GM19467 (cell line): Measurements from ENCODE around the gene CNNM1.

Experiments
- ATAC-seq: cut with Tn5 transposase; IDR thresholded peaks from one replicate; pipeline ENCODE4 v1.9.1; 2021; ENCODE audit warnings: mild to moderate bottlenecking, moderate library complexity; ENCODE audit not compliant: unreplicated experiment

The CNNM1 gene

DNA sequence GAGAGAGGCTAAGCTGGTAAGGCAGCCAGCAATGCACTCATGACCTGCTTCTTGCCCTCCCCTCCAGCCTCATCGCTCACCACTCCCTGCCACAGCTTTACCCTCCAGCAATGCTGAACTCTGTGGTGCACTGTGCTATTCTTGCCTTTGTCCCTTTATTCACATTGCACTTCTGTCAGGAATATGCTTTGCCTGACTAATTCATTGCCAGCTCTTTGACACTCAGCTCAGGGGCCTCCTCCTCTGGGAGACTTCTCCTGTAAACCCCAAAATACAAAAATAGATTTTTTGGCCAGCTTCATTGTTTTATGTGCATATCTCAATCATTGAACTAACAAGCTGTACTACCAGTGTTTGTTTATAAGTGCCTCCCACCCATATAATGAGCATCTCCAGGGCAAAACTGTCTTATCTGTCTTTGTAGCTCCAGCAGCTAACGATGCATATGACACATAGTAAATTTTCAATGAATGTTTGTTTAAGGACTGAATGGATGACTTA, 8.2 kb downstream of the CNNM1 start:
- no peak for ATAC-seq

- ATAC-seq, result no peak
Measured at GRCh38 chr10:99337901-99338300, 8.7 kb downstream of the CNNM1 start.

- ATAC-seq, result no peak
Measured at GRCh38 chr10:99339077-99339476, 9.9 kb downstream of the CNNM1 start.

DNA sequence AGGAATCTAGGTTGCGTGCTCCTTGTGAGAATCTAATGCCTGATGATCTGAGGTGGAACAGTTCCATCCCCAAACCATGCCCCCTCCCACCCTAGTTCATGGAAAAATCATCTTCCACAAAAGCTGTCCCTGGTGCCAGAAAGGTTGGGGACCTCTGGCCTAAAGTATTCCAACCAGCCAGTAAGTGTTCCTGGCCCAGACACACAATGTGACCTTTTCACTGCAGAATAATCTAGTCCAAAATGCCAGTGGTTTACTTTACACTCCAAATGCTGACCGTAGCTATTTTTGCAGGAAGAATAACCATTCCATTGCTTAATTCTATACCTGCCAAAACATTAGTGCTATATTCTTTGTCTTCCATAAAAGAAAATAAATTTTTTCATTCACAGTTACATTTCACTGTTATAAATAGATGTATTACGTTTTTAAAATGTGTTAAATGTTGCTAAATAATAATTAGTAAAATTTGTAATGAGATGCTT, 10.4 kb downstream of the CNNM1 start:
- no peak for ATAC-seq

- no peak for ATAC-seq
Measured at GRCh38 chr10:99340650-99341049, 11.5 kb downstream of the CNNM1 start.

DNA sequence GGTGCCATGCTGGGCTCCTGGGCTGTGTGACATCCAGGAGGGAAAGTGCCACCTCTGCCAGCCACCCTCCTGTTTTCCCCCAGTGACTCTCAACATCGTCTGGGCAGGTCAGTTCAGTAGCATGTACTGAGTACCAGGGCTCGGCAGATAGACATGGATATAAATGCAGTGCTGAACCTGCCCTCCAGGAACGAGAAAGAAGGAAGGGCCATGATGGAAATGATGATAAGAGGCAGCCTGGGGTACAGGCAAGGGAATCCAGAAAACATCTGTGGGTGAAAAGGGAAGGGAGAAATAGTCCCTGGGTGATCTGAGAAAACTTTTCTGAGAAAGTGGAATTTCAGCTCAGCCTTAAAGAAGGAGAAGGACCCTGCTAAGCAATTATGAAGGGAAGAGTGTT, 12.1 kb downstream of the CNNM1 start:
- ATAC-seq, result no peak

- ATAC-seq, result no peak
Measured at GRCh38 chr10:99341860-99342490, 12.8 kb downstream of the CNNM1 start.

DNA sequence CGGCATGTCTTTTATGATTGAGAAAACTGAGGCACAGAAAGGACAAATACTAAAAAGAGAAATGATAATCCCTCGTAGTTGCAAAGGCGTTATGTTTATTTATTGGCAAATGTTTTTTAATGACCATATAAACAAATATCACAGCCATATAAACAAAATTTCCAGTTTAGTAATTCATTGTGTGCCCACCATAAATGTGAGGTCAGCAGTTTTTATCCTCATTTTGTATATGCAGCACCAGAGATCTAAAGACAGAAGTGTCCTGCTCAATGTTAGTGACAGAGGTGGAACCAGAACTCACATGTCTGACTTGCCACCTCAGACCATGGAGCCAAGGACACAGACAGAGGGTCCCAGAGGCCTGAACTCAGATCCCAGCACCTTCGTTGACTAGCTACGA, 14.1 kb downstream of the CNNM1 start:
- ATAC-seq, result no peak

GRCh38 chr10:99344715-99345114, 15.6 kb downstream of the CNNM1 start:
- ATAC-seq, result no peak

DNA sequence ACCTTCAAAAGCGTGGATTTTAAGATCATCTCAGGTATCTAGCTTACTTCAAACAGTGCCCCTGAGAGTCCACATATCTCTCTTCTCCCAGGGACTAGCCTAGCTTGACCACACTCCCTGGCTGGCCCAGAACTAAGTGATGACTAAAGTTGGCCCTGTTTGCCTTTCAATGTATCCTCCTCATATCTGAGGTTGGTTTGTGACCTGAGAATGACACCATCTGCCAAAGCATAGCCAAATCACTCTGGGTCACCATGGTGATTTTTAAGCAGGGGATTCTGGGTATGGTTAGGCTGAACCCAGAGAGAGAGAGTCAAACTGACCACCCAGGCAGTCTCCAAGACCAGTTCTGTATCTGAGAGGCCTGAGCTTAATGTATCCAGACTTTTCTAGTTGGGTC, 16.2 kb downstream of the CNNM1 start:
- ATAC-seq, result no peak

- no peak for ATAC-seq
Measured at GRCh38 chr10:99346247-99346646, 17.1 kb downstream of the CNNM1 start.

DNA sequence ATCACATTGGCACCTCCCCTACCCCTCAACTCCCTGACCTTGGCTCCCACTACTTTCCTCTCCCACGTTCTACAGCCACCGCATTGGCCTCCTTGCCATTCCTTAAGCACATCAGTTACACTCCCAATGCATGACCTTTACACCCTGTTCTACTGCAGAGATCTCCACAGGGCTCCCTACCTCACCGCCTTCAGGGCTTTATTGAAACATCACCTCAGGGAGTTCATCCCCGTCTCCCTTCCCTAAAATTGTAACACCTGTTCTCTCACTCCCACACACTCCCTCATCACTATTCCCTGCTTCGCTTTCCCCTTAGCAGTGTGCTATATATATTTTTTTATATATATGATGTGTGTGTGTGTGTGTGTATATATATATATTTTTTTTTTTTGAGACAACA, 18.5 kb downstream of the CNNM1 start:
- no peak for ATAC-seq

DNA sequence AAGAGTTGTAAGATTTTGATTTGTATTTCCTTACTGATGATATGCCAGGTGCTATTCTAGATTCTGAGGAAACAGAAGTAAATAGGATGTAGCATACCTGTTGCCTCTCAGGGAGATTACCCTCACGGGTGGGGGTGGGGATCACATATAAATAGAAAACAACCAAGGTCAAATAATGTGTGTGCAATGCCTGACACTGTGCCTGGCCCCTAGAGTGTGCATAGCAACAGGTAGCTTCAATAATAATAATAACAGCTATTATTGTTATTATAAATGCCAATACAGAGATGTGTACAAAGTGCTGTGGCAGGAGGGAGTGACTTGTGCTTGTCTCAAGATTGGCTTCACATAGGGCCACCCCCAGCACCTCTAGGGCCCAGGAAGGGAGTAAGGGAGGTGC, 24.0 kb downstream of the CNNM1 start:
- ATAC-seq, result no peak

DNA sequence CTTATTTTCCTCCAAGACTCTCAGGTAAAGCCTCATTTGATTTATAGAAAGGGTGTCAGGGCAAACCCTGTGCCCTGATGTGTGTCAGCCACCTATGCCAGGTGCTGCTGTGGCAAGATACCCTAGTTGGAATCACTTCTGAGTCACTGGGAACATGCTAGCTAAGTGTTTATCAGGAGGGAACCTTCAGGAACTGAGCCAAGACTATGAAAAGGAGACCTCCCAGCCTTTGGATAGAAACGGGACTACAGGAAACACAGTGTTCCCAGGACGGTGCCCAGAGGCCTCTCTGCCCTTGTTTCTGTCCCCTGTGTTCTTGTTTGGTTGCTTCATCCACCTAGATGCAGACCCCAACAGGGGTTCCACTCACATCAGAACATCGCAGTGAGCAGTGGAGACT, 28.5 kb downstream of the CNNM1 start:
- no peak for ATAC-seq

GRCh38 chr10:99358101-99358500, 28.9 kb downstream of the CNNM1 start:
- ATAC-seq, result no peak

DNA sequence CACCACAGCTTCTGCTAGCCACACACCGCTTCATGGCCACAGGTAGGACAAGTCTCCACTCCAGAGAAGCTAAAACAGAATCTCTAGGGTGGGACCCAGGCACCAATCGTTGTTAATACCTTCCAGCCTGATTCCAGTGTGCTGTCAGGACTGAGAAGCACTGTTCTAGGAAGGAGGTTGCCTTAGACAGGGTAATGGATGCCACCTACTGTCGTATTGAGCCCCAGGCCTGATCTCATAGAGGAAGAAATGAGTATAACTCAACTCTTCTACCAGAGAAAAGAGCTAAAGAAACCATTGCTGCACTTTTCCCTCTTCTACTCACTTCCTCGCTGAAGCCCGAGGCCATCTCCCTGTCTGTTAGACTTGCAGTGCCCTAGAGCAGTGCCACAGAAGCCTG, 31.8 kb downstream of the CNNM1 start:
- no peak for ATAC-seq

DNA sequence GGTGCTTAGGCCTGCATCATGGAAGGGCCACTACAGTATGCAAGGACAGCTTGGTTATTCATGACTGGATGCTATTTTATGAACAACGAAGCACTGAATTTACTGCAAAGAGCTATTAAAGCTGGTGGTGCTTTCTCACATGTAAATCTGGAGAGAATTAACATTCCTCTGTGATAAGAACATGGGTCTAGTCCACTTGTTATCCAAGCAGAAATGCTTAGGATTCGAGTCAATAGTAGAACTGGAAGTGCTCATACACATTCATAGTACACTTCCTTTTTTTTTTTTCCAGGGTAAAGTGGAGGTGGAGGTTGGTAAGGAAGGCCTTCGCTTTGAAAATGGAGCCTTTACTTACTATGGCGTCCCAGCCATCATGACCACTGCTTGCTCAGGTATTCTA, 35.0 kb downstream of the CNNM1 start:
- ATAC-seq, result no peak

GRCh38 chr10:99365311-99365710, 36.2 kb downstream of the CNNM1 start:
- ATAC-seq, result no peak

- ATAC-seq, result no peak
Measured at GRCh38 chr10:99365736-99366135, 36.6 kb downstream of the CNNM1 start.

DNA sequence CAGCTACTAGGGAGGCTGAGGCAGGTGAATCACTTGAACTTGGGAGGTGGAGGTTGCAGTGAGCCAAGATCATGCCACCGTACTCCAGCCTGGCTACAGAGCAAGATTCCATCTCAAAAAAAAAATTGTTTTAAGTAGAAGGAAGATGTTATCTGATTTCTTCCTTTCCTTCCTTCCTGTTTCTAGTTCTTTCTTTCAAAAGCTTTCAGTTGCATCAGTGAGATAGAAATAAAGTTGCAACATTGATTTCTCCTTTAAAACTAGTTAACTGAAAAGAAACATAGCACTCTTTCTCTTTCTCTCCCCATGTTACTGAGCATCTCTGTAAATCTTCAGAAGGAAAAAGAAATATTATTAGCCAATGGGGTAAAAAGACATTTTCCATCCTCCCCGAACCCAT, 37.5 kb downstream of the CNNM1 start:
- no peak for ATAC-seq

- ATAC-seq, result no peak
Measured at GRCh38 chr10:99368646-99369045, 39.5 kb downstream of the CNNM1 start.

DNA sequence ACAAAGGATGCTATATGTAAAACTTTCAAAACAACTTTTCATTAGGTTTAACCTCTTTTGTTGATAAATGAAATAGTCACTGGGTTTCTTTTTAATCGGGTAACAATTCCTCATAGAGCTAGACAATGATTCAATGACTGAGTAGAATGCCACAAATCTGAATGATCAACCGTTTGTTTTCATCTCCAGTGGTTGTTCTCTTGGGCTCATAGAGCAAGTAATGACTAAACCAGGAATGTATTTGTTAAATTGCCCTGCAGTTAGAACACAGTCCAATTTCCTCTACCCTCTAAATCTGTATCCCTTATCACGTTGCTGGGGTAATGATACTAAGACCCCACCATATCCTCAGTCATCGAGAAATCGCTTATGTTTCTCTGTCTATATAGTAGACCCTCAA, 40.0 kb downstream of the CNNM1 start:
- no peak for ATAC-seq

GRCh38 chr10:99369551-99369950, 40.4 kb downstream of the CNNM1 start:
- ATAC-seq, result no peak
